ENCODE results near the gene SEMA3B. TPM values are rescaled to one million over a fixed set of nuclear protein-coding genes. Genes with fewer than 3 reads are reported as not detected.
"Not testable (repeated sequence)": the region's sequence is repeated elsewhere in the genome, so short reads cannot be mapped to it uniquely, and the experiment has no call there.

SEMA3B gene
- total RNA-seq, 1 experiment from 2014 or later = 0.85 TPM

DNA sequence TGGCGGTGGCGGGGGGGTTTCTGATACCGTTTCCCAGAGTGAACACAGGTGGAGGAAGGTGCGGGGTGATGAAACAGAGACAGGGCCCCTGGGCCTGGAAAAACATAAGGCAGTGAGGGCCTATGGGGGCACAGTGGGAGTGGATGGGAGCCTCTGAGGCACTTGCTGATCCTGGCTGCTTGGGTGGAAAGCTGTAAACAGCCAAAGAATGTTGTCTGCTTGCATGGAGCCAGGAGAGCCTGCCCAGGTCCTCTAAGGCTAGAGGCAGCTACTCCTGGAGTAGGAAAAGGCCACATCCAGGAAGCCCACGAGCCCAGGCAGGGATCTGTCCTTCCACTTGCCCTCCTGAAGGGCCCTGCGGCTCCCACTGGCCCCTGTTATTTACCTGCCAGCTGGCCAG is 2.9 kb upstream of the SEMA3B start:
- in situ Hi-C loops (cut with HindIII; ENCODE audit: low pct_unique_long_range_greater_than_20kb, low sequenced_read_pairs) = no loop called here
- DNase-seq (ENCODE audit: low read depth, low spot score) = no peak

DNA sequence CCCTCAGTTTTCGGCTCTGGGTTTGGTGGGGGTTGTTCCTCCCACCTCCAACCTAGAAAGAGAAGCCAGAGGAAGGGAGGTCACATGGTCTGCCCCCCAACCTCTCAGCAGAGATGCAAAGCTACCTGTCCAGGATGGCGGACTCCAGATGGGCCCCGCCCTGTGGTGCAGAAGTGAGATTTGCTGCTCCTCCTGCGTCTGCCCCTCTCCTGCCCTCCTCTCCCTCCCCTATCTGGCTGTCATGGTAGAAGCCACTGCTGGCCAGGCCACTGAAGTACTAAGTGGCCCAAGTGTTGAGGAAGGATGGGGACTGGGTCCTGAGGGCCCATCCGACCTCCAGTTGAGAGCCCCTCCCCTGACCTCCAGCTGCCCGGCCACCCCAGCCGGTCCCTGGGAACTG is 2.1 kb upstream of the SEMA3B start:
- no peak for DNase-seq (ENCODE audit: low read depth, low spot score)
- in situ Hi-C loops (cut with HindIII; ENCODE audit: low pct_unique_long_range_greater_than_20kb, low sequenced_read_pairs) = no loop called here

DNA sequence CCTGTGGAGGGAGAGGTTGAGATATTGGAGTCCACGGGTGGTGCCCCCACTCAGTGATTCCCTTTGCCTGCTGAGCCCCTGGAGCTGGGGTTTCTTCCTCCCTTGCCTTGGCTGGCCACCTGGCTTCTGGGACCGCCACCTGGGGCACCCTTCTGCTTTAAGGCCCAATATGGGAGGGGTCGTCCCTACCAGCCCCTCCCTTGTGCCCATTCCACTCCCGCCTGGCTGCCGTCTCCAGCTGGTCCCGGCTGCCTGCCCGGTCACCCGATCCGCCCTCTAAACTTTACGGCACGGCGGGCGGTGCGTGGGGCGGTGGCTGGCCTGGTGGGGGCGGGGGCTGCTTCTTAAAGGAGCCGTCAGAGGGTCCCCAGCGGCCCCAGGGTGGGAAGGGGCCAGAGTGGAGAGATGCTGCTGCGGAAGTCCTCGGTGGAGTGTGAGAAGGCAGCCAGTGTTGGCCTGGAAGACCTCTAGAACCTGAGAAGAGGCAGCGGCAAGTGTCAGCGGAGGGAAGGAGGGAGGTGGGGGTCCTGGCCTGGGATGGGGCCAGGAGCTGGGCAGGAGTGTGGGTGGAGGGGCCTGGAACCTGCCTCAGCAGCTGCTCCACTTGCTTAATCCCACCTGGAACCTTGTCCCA is 1.6 kb upstream of the SEMA3B start:
- in situ Hi-C loops (cut with HindIII; ENCODE audit: low pct_unique_long_range_greater_than_20kb, low sequenced_read_pairs) = no loop called here
- no peak for DNase-seq (ENCODE audit: low read depth, low spot score)

DNA sequence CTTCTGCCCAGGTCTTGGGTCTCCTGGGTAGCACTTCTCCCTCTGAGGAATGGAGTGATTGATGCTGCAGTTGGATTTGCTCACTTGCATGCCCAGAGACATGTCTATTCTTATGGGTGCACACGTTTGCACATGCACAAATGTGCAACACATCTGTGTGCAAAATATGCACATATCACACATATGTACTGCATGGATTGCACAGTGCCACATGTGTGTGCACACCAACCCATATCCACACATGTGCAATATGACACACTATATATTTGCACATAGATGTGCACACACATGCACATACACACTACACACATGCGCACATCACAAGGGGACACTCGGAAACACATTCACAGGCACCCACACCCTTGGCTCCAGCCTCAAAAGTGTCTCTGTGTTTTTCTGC is 671 bp upstream of the SEMA3B start:
- in situ Hi-C loops (cut with HindIII; ENCODE audit: low pct_unique_long_range_greater_than_20kb, low sequenced_read_pairs) = no loop called here
- DNase-seq (ENCODE audit: low read depth, low spot score) = no peak

DNA sequence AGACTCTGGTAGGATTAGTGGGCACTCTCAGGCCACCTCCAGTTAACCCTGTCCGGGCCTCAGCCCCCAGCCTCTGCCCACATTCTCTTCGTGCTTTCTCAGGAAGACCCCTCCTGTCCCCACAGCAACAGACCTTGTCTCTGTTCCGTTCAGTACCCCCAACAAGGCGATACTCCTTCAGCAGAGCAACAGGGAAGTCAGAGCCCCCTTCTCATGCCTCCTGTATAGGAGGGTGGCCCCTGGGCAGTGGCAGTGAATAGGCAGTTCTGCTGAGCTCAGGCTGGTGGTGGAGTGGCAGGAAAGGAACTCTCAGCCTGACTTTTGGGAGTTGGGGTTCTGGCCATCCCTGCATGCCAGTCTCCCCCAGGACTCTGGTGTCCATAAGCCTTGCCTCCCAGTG is 513 bp downstream of the SEMA3B start:
- in situ Hi-C loops (cut with HindIII; ENCODE audit: low pct_unique_long_range_greater_than_20kb, low sequenced_read_pairs) = no loop called here
- no peak for DNase-seq (ENCODE audit: low read depth, low spot score)

DNA sequence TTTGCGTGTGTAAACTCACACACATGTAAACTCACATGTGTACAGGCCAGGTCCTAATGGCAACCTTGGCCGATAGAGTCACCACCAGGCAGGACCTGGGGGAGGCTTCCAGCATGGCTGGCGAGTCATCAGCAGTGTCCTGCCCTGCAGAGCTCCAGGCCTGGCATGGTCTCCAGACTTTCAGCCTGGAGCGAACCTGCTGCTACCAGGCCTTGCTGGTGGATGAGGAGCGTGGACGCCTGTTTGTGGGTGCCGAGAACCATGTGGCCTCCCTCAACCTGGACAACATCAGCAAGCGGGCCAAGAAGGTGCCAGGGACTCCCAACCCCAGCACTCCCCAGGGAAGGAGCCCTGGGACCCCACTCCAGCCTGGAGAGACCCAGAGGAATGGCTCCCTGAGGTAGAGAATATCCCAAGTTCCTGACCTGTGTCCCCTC is 1.0 kb downstream of the SEMA3B start:
- no peak for DNase-seq (ENCODE audit: low read depth, low spot score)
- in situ Hi-C loops (cut with HindIII; ENCODE audit: low pct_unique_long_range_greater_than_20kb, low sequenced_read_pairs) = no loop called here

DNA sequence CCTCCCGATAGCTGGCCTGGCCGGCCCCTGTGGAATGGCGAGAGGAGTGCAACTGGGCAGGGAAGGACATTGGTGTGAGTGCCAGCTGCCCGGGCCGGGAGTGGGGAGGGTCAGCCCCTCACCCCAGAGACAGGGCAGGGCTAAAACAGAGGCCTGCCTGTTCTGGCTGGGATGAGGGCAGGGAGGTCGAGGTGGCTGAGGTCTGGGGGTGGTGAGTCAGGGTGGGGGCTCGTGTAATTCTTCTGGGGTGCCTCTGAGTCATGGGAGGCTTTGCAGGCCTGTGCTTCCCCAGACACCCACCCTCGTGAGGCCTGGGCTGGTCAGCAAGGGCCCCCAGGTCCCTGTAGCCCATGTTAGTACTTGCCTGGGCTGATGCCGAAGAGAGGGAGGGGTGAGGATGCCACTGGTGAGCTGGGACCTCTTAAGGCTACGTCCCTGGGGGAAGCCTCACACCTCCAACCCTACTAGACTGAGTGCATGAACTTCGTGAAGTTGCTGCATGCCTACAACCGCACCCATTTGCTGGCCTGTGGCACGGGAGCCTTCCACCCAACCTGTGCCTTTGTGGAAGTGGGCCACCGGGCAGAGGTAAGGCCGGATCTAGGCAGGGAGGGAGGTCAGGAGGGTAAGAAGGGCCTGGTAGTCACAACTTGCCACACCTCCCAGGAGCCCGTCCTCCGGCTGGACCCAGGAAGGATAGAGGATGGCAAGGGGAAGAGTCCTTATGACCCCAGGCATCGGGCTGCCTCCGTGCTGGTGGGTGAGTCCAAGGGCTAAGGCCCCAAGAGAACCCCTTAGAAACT is 1.7 kb downstream of the SEMA3B start:
- in situ Hi-C loops (cut with HindIII; ENCODE audit: low pct_unique_long_range_greater_than_20kb, low sequenced_read_pairs) = no loop called here
- no peak for DNase-seq (ENCODE audit: low read depth, low spot score)

DNA sequence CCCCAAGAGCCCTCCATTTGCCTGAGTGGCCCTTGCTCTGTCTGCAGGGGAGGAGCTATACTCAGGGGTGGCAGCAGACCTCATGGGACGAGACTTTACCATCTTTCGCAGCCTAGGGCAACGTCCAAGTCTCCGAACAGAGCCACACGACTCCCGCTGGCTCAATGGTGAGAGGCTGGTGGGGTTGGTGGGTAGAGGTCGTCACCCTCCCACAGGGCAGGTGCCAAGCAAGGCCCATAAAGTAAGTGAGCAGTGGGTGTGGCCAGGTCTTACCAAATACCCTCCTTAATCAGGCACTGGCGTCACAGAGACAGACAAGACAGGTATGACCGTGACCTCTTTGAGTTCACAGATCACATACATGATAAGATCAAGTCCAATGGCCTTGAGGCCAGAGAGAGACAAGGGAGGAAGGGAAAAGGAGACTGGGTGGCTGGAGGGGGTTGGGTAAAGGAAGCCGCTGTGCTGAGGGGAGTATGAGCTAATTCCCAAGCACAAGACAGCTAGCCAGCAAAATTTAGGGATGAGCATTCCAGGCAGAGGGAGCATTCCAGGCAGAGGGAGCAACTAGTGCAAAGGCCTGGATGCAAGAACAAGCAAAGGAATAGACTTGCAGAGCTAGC is 2.5 kb downstream of the SEMA3B start:
- DNase-seq (ENCODE audit: low read depth, low spot score) = no peak
- in situ Hi-C loops (cut with HindIII; ENCODE audit: low pct_unique_long_range_greater_than_20kb, low sequenced_read_pairs) = no loop called here

DNA sequence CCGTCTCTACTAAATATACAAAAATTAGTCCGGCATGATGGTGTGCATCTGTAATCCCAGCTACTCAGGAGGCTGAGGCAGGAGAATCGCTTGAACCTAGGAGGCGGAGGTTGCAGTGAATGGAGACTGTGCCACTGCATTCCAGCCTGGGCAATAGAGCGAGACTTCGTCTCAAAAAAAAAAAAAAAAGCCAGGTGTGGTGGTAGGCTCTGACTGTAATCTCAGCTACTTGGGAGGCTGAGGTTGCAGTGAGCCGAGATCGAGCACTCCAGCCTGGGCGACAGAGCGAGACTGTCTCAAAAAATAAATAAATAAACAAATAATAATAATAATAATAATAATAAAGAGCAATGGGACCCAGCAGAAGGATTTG is 3.6 kb downstream of the SEMA3B start:
- in situ Hi-C loops (cut with HindIII; ENCODE audit: low pct_unique_long_range_greater_than_20kb, low sequenced_read_pairs); DNase-seq (ENCODE audit: low read depth, low spot score): not testable (repeated sequence)

DNA sequence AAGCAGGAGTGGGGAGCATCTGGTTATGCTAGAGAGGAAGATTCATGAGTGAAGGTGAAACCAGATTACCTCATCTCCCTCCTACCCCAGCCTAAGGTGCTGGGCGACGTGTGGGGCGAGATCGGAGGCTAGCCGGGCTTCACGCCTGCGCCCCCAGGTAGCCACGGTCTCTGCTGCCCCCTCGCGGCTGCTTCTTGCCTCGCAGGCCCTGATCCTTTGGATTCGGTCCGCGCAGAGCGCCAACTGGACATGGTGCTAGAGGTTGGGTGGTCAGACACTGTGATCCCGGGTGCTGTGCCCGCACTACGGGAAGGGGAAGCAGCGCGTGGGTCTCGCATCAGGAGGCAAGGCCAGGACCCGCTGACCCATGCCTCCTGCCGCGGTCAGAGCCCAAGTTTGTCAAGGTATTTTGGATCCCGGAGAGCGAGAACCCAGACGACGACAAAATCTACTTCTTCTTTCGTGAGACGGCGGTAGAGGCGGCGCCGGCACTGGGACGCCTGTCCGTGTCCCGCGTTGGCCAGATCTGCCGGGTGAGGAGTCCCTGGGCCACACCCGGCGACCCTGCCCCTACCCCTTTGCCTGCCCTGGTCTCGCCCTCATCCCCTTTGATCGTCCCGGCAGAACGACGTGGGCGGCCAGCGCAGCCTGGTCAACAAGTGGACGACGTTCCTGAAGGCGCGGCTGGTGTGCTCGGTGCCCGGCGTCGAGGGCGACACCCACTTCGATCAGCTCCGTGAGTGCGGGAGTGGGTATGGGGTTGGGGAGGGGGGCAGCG is 4.2 kb downstream of the SEMA3B start:
- peak; percentile 82 for DNase-seq (ENCODE audit: low read depth, low spot score)
- in situ Hi-C loops (cut with HindIII; ENCODE audit: low pct_unique_long_range_greater_than_20kb, low sequenced_read_pairs) = no loop called here

DNA sequence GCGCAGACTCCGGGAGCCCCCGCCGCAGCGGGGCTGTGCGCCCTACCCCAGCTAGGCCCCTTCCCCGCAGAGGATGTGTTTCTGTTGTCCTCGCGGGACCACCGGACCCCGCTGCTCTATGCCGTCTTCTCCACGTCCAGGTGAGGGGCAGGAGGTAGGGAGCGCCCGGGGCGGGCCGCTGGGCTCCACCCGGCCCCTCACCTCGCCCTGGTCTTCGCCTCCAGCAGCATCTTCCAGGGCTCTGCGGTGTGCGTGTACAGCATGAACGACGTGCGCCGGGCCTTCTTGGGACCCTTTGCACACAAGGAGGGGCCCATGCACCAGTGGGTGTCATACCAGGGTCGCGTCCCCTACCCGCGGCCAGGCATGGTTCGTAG is 4.7 kb downstream of the SEMA3B start:
- in situ Hi-C loops (cut with HindIII; ENCODE audit: low pct_unique_long_range_greater_than_20kb, low sequenced_read_pairs) = no loop called here
- no peak for DNase-seq (ENCODE audit: low read depth, low spot score)

DNA sequence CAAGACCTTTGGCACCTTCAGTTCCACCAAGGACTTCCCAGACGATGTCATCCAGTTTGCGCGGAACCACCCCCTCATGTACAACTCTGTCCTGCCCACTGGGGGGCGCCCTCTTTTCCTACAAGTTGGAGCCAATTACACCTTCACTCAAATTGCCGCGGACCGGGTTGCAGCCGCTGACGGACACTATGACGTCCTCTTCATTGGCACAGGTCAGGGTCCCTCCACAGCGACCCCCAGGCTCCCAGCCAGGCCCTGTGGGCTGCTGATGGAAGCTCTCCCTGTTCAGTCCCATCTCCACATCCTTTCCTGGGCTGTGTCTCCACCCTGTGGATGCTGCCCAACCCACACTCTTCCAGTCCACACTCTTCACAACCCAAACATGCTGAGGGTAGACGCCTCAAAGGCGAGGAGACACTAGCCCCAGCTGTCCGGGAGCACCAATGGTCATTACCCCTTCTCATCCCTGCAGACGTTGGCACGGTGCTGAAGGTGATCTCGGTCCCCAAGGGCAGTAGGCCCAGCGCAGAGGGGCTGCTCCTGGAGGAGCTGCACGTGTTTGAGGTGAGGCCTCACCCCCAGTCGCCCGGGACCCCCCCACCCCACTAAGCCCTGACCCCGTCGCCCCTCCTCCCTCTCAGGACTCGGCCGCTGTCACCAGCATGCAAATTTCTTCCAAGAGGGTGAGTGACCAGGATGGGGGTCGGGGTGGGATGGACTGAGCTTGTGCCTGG is 5.6 kb downstream of the SEMA3B start:
- in situ Hi-C loops (cut with HindIII; ENCODE audit: low pct_unique_long_range_greater_than_20kb, low sequenced_read_pairs) = no loop called here
- DNase-seq (ENCODE audit: low read depth, low spot score) = peak; percentile 73

DNA sequence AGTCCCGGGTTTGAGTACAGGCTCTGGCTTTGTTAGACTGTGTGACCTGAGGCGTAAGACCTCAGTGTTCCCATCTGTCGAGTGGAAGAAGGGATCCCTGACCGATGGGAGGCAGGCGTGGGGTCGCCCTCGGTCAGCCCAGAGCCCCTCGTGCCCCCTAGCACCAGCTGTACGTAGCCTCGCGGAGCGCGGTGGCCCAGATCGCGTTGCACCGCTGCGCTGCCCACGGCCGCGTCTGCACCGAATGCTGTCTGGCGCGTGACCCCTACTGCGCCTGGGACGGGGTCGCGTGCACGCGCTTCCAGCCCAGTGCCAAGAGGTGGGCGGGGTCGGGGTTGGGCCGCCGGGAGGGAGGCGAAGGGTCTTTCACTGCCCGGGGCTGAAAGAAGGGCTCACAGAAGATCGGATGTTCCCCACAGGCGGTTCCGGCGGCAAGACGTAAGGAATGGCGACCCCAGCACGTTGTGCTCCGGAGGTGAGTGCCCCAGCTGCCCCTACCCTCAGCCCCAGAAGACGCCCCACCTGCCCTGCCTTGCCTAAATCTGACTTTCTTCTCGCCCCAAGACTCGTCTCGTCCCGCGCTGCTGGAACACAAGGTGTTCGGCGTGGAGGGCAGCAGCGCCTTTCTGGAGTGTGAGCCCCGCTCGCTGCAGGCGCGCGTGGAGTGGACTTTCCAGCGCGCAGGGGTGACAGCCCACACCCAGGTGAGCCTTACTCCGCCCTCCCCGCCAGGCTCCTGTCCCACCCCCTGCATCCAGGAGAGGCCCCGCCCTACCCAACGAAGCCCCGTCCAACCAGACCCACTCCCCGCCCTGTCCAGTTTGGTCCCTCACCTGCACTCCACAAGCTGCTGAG is 6.4 kb downstream of the SEMA3B start:
- in situ Hi-C loops (cut with HindIII; ENCODE audit: low pct_unique_long_range_greater_than_20kb, low sequenced_read_pairs) = no loop called here
- no peak for DNase-seq (ENCODE audit: low read depth, low spot score)

DNA sequence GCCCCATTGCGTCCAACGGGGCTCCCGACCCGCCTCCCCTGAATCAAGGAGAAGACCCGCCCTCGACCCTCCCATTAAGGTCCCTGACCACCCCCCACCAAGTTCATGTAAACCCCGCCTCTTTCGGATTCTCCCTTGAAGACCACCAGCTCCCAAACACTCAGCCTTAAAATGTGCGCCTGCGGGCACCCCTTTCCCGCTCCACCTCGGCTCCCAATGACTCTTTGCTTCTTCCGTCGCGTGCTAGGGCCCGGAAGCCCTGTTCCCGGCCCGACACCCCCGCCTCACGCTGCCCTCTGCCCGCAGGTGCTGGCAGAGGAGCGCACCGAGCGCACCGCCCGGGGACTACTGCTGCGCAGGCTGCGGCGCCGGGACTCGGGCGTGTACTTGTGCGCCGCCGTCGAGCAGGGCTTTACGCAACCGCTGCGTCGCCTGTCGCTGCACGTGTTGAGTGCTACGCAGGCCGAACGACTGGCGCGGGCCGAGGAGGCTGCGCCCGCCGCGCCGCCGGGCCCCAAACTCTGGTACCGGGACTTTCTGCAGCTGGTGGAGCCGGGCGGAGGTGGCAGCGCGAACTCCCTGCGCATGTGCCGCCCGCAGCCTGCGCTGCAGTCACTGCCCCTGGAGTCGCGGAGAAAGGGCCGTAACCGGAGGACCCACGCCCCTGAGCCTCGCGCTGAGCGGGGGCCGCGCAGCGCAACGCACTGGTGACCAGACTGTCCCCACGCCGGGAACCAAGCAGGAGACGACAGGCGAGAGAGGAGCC is 7.2 kb downstream of the SEMA3B start:
- no peak for DNase-seq (ENCODE audit: low read depth, low spot score)
- in situ Hi-C loops (cut with HindIII; ENCODE audit: low pct_unique_long_range_greater_than_20kb, low sequenced_read_pairs) = no loop called here

DNA sequence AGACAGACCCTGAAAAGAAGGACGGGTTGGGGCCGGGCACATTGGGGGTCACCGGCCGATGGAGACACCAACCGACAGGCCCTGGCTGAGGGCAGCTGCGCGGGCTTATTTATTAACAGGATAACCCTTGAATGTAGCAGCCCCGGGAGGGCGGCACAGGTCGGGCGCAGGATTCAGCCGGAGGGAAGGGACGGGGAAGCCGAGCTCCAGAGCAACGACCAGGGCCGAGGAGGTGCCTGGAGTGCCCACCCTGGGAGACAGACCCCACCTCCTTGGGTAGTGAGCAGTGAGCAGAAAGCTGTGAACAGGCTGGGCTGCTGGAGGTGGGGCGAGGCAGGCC is 7.8 kb downstream of the SEMA3B start:
- DNase-seq (ENCODE audit: low read depth, low spot score) = no peak
- in situ Hi-C loops (cut with HindIII; ENCODE audit: low pct_unique_long_range_greater_than_20kb, low sequenced_read_pairs) = no loop called here

DNA sequence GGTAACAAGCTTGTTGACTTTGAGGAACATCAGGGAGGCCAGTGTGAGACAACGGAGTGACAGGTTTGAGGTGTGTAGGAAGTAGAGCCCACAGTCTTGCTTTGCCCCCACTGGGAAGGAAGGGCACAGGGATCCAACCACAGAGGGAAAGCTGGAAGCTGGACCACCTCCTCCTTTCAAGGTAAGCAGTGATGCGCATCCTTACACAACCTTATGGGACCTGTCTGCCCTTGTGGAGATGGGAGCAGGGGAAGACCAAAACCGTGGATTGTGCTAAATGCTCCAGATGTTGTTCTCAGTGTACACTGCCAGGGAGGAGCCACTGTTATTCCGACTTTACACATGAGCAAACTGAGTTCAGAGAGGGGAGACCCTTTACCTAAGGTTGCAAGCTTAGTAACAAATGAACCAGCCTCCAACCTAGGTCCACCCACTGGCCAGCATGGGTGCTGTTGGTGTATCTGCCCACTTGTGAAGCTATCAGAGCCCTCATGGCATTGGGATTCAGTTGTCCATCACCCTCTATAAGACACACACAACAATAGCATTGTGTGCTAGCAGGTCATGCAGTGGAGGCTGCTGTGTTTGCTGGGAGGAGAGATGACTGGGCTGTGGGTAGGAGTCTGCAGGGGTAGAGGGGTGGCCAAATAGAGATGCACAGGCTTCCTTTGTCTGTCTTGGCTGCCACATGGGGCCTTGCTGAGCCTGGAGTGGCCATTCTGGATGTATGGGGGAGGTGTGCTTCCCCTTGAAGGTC is 9.4 kb downstream of the SEMA3B start:
- in situ Hi-C loops (cut with HindIII; ENCODE audit: low pct_unique_long_range_greater_than_20kb, low sequenced_read_pairs) = no loop called here
- no peak for DNase-seq (ENCODE audit: low read depth, low spot score)

All from SK-MEL-5 (cell line).